ENCODE results near the gene DEPDC1B. TPM values are rescaled to one million over a fixed set of nuclear protein-coding genes. Genes with fewer than 3 reads are reported as not detected.

Gene DEPDC1B
- total and polyA plus RNA-seq, 2 of the 4 experiments (the other 2 are of a cell fraction): 4.4 to 9.3 TPM

Other genes with a start within 250 kb of the DEPDC1B start
- gene ELOVL7, start 144.1 kb upstream of the DEPDC1B start, total RNA-seq (2012; rRNA removed): 0.18 TPM in 1 of 2 replicates, not detected in the other
- gene ELOVL7, start 144.1 kb upstream of the DEPDC1B start, polyA plus RNA-seq (2012; rRNA removed): not detected in 2 replicates
- 29.2 and 36.7 TPM in 2 replicates for gene ERCC8, start 244.9 kb upstream of the DEPDC1B start, total RNA-seq (2012; rRNA removed)
- gene ERCC8, start 244.9 kb upstream of the DEPDC1B start, polyA plus RNA-seq (2012; rRNA removed): 9.1 and 12.6 TPM in 2 replicates
- 11.8 and 34.2 TPM in 2 replicates for gene NDUFAF2, start 245.0 kb upstream of the DEPDC1B start, total RNA-seq (2012; rRNA removed)
- 24.7 and 27.2 TPM in 2 replicates for gene NDUFAF2, start 245.0 kb upstream of the DEPDC1B start, polyA plus RNA-seq (2012; rRNA removed)

Measured in IMR-90 (cell line).